ENCODE measurements around the gene REEP5. TPM values are rescaled to one million over a fixed set of nuclear protein-coding genes. Genes with fewer than 3 reads are reported as not detected.

Gene REEP5
- total RNA-seq, 1 donor from 2014 or later = 120 TPM

GRCh38 chr5:112880219-112880964, 41.6 kb downstream of the REEP5 start:
- no peaks in the 10 kb centered on the region for H3K27me3 Mint-ChIP-seq (ENCODE audit: low read depth, unreplicated experiment)
- Histone ChIP-seq H3K4me2 (ENCODE audit: low read length) (no peak overlapping the region), H3K36me3 (ENCODE audit: insufficient read depth, low read length) (peaks cover 27% of the 10 kb centered on the region), H3K27me3 (ENCODE audit: insufficient read depth, low read length) (no peaks in the 10 kb centered on the region), H3K79me2 (ENCODE audit: insufficient read depth, low read length) (peaks cover 18% of the 10 kb centered on the region), H3K27ac (ENCODE audit: low read depth, low read length) (no peak overlapping the region), H2AFZ (ENCODE audit: low read depth, low read length) (no peak overlapping the region), H3K9ac (ENCODE audit: low read length) (no peak overlapping the region), H3K4me1 (ENCODE audit: insufficient read depth, low read length) (peaks cover 8% of the 10 kb centered on the region), H4K20me1 (ENCODE audit: insufficient read depth, low read length) (peaks cover 46% of the 10 kb centered on the region), H3K9me3 (ENCODE audit: insufficient read depth, low read depth, low read length) (no peaks in the 10 kb centered on the region), H3K4me3 (ENCODE audit: insufficient read depth, low read depth, low read length) (no peak overlapping the region)
- TF ChIP-seq, protein P1, sequence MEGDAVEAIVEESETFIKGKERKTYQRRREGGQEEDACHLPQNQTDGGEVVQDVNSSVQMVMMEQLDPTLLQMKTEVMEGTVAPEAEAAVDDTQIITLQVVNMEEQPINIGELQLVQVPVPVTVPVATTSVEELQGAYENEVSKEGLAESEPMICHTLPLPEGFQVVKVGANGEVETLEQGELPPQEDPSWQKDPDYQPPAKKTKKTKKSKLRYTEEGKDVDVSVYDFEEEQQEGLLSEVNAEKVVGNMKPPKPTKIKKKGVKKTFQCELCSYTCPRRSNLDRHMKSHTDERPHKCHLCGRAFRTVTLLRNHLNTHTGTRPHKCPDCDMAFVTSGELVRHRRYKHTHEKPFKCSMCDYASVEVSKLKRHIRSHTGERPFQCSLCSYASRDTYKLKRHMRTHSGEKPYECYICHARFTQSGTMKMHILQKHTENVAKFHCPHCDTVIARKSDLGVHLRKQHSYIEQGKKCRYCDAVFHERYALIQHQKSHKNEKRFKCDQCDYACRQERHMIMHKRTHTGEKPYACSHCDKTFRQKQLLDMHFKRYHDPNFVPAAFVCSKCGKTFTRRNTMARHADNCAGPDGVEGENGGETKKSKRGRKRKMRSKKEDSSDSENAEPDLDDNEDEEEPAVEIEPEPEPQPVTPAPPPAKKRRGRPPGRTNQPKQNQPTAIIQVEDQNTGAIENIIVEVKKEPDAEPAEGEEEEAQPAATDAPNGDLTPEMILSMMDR (IDR thresholded peaks at IDR 0.05; ENCODE audit: insufficient read depth, low read depth, low read length) = no peak
- TF ChIP-seq EZH2 (IDR thresholded peaks at IDR 0.05; ENCODE audit: insufficient read depth, low read length) = no peak
- DNase-seq (ENCODE audit: low read depth) (no peak), FAIRE-seq (no peak)
- no peaks in the 10 kb centered on the region for H3K9me3 Mint-ChIP-seq (ENCODE audit: unreplicated experiment)
- no peak overlapping the region for H3K27ac Mint-ChIP-seq (ENCODE audit: unreplicated experiment)
- H3K36me3 Mint-ChIP-seq (ENCODE audit: low read depth, unreplicated experiment) = peaks cover 7% of the 10 kb centered on the region
- no peak overlapping the region for H3K4me3 Mint-ChIP-seq (ENCODE audit: unreplicated experiment)
- peaks cover 21% of the 10 kb centered on the region for H3K4me1 Mint-ChIP-seq (ENCODE audit: low read depth, unreplicated experiment)

DNA sequence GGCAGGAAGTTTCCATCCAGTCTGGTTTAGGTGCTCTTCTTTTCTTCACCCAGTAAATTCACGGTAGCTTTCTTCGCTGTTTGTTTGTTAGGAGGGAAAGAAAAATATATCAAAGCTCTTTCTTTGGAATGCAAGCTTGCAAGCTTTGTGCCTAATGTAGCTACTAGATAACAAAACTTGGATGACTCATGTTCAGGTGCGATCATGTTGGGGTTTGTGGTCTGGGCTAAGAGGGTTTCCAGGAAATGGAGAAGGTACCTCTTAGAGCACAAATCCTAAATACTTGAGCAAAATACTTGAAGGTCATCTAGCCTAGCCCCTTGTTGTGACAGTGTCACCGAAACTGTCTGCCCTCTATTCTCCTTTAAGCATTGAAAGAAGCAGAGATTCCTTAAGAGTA, 43.3 kb downstream of the REEP5 start:
- Mint-ChIP-seq H3K36me3 (ENCODE audit: low read depth, unreplicated experiment) (no peaks in the 10 kb centered on the region), H3K4me3 (ENCODE audit: unreplicated experiment) (peak overlapping the region; percentile 4), H3K9me3 (ENCODE audit: unreplicated experiment) (no peaks in the 10 kb centered on the region), H3K4me1 (ENCODE audit: low read depth, unreplicated experiment) (peaks cover 21% of the 10 kb centered on the region), H3K27me3 (ENCODE audit: low read depth, unreplicated experiment) (no peaks in the 10 kb centered on the region), H3K27ac (ENCODE audit: unreplicated experiment) (peak overlapping the region; percentile 2)
- no peak for FAIRE-seq
- H3K4me2 ChIP-seq (ENCODE audit: low read length) = peak overlapping the region; percentile 47
- no peaks in the 10 kb centered on the region for H3K9me3 ChIP-seq (ENCODE audit: insufficient read depth, low read depth, low read length)
- H2AFZ ChIP-seq (ENCODE audit: low read depth, low read length) = no peak overlapping the region
- DNase-seq (ENCODE audit: low read depth) = peak; percentile 68
- H3K4me3 ChIP-seq (ENCODE audit: insufficient read depth, low read depth, low read length) = no peak overlapping the region
- H3K4me1 ChIP-seq (ENCODE audit: insufficient read depth, low read length) = peaks cover 8% of the 10 kb centered on the region
- peaks cover 45% of the 10 kb centered on the region for H4K20me1 ChIP-seq (ENCODE audit: insufficient read depth, low read length)
- peaks cover 24% of the 10 kb centered on the region for H3K79me2 ChIP-seq (ENCODE audit: insufficient read depth, low read length)
- TF ChIP-seq EZH2 (IDR thresholded peaks at IDR 0.05; ENCODE audit: insufficient read depth, low read length) = no peak
- TF ChIP-seq, protein P1 (IDR thresholded peaks at IDR 0.05; ENCODE audit: insufficient read depth, low read depth, low read length) = no peak
- peak overlapping the region; percentile 37 for H3K27ac ChIP-seq (ENCODE audit: low read depth, low read length)
- H3K27me3 ChIP-seq (ENCODE audit: insufficient read depth, low read length) = no peaks in the 10 kb centered on the region
- peaks cover 20% of the 10 kb centered on the region for H3K36me3 ChIP-seq (ENCODE audit: insufficient read depth, low read length)
- no peak overlapping the region for H3K9ac ChIP-seq (ENCODE audit: low read length)

GRCh38 chr5:112878101-112878500, 43.9 kb downstream of the REEP5 start:
- Mint-ChIP-seq H3K27ac (ENCODE audit: unreplicated experiment) (peak overlapping the region; percentile 50), H3K4me1 (ENCODE audit: low read depth, unreplicated experiment) (peaks cover 21% of the 10 kb centered on the region), H3K4me3 (ENCODE audit: unreplicated experiment) (no peak overlapping the region), H3K27me3 (ENCODE audit: low read depth, unreplicated experiment) (no peaks in the 10 kb centered on the region), H3K9me3 (ENCODE audit: unreplicated experiment) (no peaks in the 10 kb centered on the region), H3K36me3 (ENCODE audit: low read depth, unreplicated experiment) (no peaks in the 10 kb centered on the region)
- peaks cover 19% of the 10 kb centered on the region for H3K36me3 ChIP-seq (ENCODE audit: insufficient read depth, low read length)
- no peaks in the 10 kb centered on the region for H3K9me3 ChIP-seq (ENCODE audit: insufficient read depth, low read depth, low read length)
- no peaks in the 10 kb centered on the region for H3K27me3 ChIP-seq (ENCODE audit: insufficient read depth, low read length)
- DNase-seq (ENCODE audit: low read depth) (no peak), FAIRE-seq (no peak)
- H3K79me2 ChIP-seq (ENCODE audit: insufficient read depth, low read length) = peaks cover 24% of the 10 kb centered on the region
- no peak overlapping the region for H2AFZ ChIP-seq (ENCODE audit: low read depth, low read length)
- H3K4me1 ChIP-seq (ENCODE audit: insufficient read depth, low read length) = peaks cover 8% of the 10 kb centered on the region
- H3K27ac ChIP-seq (ENCODE audit: low read depth, low read length) = no peak overlapping the region
- H3K4me2 ChIP-seq (ENCODE audit: low read length) = no peak overlapping the region
- H3K4me3 ChIP-seq (ENCODE audit: insufficient read depth, low read depth, low read length) = no peak overlapping the region
- peaks cover 40% of the 10 kb centered on the region for H4K20me1 ChIP-seq (ENCODE audit: insufficient read depth, low read length)
- TF ChIP-seq EZH2 (IDR thresholded peaks at IDR 0.05; ENCODE audit: insufficient read depth, low read length) = no peak
- TF ChIP-seq, protein P1 (IDR thresholded peaks at IDR 0.05; ENCODE audit: insufficient read depth, low read depth, low read length) = no peak
- H3K9ac ChIP-seq (ENCODE audit: low read length) = no peak overlapping the region
